ENCODE measurements around the gene NHLRC4. TPM values are rescaled to one million over a fixed set of nuclear protein-coding genes. Genes with fewer than 3 reads are reported as not detected.
A peak's percentile ranks its signal among the peaks of the same experiment; 100 is the strongest.

Gene NHLRC4
- total and polyA plus RNA-seq, 2 of the 13 experiments (the other 11 are each of a cell fraction or from before 2014, with no cell fraction given) = 0.40 to 0.59 TPM

- no peak overlapping the region for H3K27ac ChIP-seq (ENCODE audit: extremely low read length, insufficient read depth, low read length)
- H3K4me2 ChIP-seq (ENCODE audit: low read depth, low read length) = peak overlapping the region; percentile 58
- no peaks in the 10 kb centered on the region for H3K36me3 ChIP-seq (replicated peaks in 1 of 2; ENCODE audit: control insufficient read depth in 1 of 2, insufficient read depth in 2 of 2, low read length in 2 of 2)
- 0% methylated on average over 2 of the region's 54 CpGs for WGBS (ENCODE audit: low lambda C conversion rate)
- H4K20me1 ChIP-seq (ENCODE audit: insufficient read depth, low read length) = no peaks in the 10 kb centered on the region
- H3K4me1 ChIP-seq (ENCODE audit: insufficient read depth, low read length) = peaks cover 72% of the 10 kb centered on the region
- intact Hi-C loops (cut with micrococcal nuclease; ENCODE audit: unreplicated experiment) (no loop called here), in situ Hi-C loops (cut with HindIII; ENCODE audit: extremely low pct_ligation_motif_present, low pct_unique_long_range_greater_than_20kb) (no loop called here)
- no peak overlapping the region for H2AFZ ChIP-seq (ENCODE audit: low read length)
- H3K9me3 ChIP-seq (ENCODE audit: low read length) = no peaks in the 10 kb centered on the region
- DNase-seq (ENCODE audit: low spot score) (no peak), FAIRE-seq (no peak), ATAC-seq (no peak)
- H3K4me3 ChIP-seq (replicated peaks in 1 of 3; ENCODE audit: insufficient read depth in 1 of 3, low read depth in 2 of 3, low read length in 3 of 3) = peak overlapping the region in 2 of 3 experiments; percentile 25 to 46; a peak in 2 of 6 replicates
- H3K27me3 ChIP-seq (ENCODE audit: control insufficient read depth in 1 of 2, insufficient read depth in 2 of 2, low read length in 2 of 2) = peaks cover 17 to 61% of the 10 kb centered on the region in 2 experiments
- 0 out of 2 replicates have a peak overlapping the region, but pooled peaks have one; percentile 25 for H3K9ac ChIP-seq (ENCODE audit: insufficient read depth, low read depth, low read length)
- POLR2A ChIA-PET = interaction anchor here (0.5 kb wide), 1 partner anchor 860 kb away, joined by 3 read pairs; no protein-coding TSS in a partner anchor
- CTCF ChIA-PET (ENCODE audit: low intra/inter-chr PET ratio, low total read pairs) = no interaction called here
- H3K79me2 ChIP-seq (ENCODE audit: insufficient read depth, low read length) = no peaks in the 10 kb centered on the region
- no TSS peak for BruUV-seq (replicated peaks)
- TF ChIP-seq, protein P1, sequence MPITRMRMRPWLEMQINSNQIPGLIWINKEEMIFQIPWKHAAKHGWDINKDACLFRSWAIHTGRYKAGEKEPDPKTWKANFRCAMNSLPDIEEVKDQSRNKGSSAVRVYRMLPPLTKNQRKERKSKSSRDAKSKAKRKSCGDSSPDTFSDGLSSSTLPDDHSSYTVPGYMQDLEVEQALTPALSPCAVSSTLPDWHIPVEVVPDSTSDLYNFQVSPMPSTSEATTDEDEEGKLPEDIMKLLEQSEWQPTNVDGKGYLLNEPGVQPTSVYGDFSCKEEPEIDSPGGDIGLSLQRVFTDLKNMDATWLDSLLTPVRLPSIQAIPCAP (CRISPR knock-in tag; IDR thresholded peaks at IDR 0.05; ENCODE audit: low read depth) = no peak
- TF ChIP-seq, protein P2, sequence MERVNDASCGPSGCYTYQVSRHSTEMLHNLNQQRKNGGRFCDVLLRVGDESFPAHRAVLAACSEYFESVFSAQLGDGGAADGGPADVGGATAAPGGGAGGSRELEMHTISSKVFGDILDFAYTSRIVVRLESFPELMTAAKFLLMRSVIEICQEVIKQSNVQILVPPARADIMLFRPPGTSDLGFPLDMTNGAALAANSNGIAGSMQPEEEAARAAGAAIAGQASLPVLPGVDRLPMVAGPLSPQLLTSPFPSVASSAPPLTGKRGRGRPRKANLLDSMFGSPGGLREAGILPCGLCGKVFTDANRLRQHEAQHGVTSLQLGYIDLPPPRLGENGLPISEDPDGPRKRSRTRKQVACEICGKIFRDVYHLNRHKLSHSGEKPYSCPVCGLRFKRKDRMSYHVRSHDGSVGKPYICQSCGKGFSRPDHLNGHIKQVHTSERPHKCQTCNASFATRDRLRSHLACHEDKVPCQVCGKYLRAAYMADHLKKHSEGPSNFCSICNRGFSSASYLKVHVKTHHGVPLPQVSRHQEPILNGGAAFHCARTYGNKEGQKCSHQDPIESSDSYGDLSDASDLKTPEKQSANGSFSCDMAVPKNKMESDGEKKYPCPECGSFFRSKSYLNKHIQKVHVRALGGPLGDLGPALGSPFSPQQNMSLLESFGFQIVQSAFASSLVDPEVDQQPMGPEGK (CRISPR knock-in tag; IDR thresholded peaks at IDR 0.05) = peak; percentile 26; the same call in 1 of the 2 replicates
- TF ChIP-seq ZNF3 (CRISPR knock-in tag; IDR thresholded peaks at IDR 0.05) (no peak), ZNF580 (CRISPR knock-in tag; IDR thresholded peaks at IDR 0.05; ENCODE audit: borderline replicate concordance, low read depth) (no peak), MTA1 (CRISPR knock-in tag; IDR thresholded peaks at IDR 0.05; ENCODE audit: borderline replicate concordance) (0 out of 2 replicates have a peak, but pooled peaks have one; percentile 41), ZNF296 (CRISPR knock-in tag; conservative IDR thresholded peaks at IDR 0.05) (0 out of 2 replicates have a peak, but pooled peaks have one; percentile 63), SP5 (CRISPR knock-in tag; IDR thresholded peaks at IDR 0.05; ENCODE audit: borderline replicate concordance, low read depth) (no peak), SMAD9 (CRISPR knock-in tag; IDR thresholded peaks at IDR 0.05) (no peak), SALL1 (CRISPR knock-in tag; IDR thresholded peaks at IDR 0.05) (no peak), RFX5 (IDR thresholded peaks at IDR 0.05; ENCODE audit: low read depth, low read length) (no peak), NFE2 (CRISPR knock-in tag; IDR thresholded peaks at IDR 0.05) (no peak), KDM4B (CRISPR knock-in tag; IDR thresholded peaks at IDR 0.05) (no peak), CCAR2 (optimal IDR thresholded peaks at IDR 0.05; ENCODE audit: low read depth, low read length) (no peak), HNRNPL (IDR thresholded peaks at IDR 0.05; ENCODE audit: low read depth, low read length) (0 out of 2 replicates have a peak, but pooled peaks have one; percentile 35), ZKSCAN1 (IDR thresholded peaks at IDR 0.05; ENCODE audit: low read length) (no peak), MTF2 (CRISPR knock-in tag; IDR thresholded peaks at IDR 0.05; ENCODE audit: borderline replicate concordance) (peak; percentile 50; the same call in 1 of the 2 replicates), AKAP8 (CRISPR knock-in tag; IDR thresholded peaks at IDR 0.05) (no peak), ZNF556 (CRISPR knock-in tag; IDR thresholded peaks at IDR 0.05; ENCODE audit: borderline replicate concordance) (no peak), GATAD1 (CRISPR knock-in tag; IDR thresholded peaks at IDR 0.05) (no peak)
- TF ChIP-seq, protein P3, sequence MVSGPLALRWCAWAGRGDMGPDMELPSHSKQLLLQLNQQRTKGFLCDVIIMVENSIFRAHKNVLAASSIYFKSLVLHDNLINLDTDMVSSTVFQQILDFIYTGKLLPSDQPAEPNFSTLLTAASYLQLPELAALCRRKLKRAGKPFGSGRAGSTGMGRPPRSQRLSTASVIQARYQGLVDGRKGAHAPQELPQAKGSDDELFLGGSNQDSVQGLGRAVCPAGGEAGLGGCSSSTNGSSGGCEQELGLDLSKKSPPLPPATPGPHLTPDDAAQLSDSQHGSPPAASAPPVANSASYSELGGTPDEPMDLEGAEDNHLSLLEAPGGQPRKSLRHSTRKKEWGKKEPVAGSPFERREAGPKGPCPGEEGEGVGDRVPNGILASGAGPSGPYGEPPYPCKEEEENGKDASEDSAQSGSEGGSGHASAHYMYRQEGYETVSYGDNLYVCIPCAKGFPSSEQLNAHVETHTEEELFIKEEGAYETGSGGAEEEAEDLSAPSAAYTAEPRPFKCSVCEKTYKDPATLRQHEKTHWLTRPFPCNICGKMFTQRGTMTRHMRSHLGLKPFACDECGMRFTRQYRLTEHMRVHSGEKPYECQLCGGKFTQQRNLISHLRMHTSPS (CRISPR knock-in tag; IDR thresholded peaks at IDR 0.05; ENCODE audit: low read depth) = peak; percentile 55; the same call in 1 of the 2 replicates
Measured at GRCh38 chr16:560701-561412, 5.9 kb upstream of the NHLRC4 start.
